ENCODE data around the gene TSPYL6.
"Not testable (repeated sequence)": the region's sequence is repeated elsewhere in the genome, so short reads cannot be mapped to it uniquely, and the experiment has no call there.

DNA sequence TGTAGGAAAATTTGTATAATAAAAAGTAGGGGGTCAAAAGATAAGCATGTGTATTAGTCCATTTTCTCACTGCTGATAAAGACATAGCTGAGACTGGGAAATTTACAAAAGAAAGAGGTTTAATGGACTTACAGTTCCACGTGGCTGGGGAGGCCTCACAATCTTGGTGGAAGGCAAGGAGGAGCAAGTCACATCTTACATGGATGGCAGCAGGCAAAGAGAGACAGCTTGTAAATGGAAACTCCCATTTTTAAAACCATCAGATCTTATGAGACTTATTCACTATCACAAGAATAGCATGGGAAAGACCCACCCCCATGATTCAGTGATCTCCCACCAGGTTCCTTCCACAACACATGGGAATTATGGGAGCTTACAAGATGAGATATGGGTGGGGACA lies 9.1 kb upstream of the TSPYL6 start:
- TF ChIP-seq USF2 (IDR thresholded peaks at IDR 0.05; ENCODE audit: borderline replicate concordance, low read depth, low read length); YY1 (IDR thresholded peaks at IDR 0.05; ENCODE audit: low read depth); ELF1 (IDR thresholded peaks at IDR 0.05); MAX (IDR thresholded peaks at IDR 0.05; ENCODE audit: low read depth); CTCF (IDR thresholded peaks at IDR 0.05): not testable (repeated sequence)

Measured in SK-N-SH (cell line).